HL-60 (cell line): ENCODE data around the gene MDM4.

Source experiments
- GABPA ChIP-seq: IDR thresholded peaks from 2 replicates; pipeline ENCODE4 v1.6.1; 2012; ENCODE audit warnings: low read depth
- POLR2AphosphoS5 ChIP-seq: IDR thresholded peaks from 2 replicates; pipeline ENCODE4 v1.6.1; 2012; ENCODE audit warnings: low read depth
- TF ChIP-seq, protein P1 (sequence below): IDR thresholded peaks from one replicate; pipeline ENCODE4 v1.5.1; 2011; ENCODE audit warnings: low read length, control low read depth, inconsistent platforms; ENCODE audit not compliant: insufficient read depth

DNA sequence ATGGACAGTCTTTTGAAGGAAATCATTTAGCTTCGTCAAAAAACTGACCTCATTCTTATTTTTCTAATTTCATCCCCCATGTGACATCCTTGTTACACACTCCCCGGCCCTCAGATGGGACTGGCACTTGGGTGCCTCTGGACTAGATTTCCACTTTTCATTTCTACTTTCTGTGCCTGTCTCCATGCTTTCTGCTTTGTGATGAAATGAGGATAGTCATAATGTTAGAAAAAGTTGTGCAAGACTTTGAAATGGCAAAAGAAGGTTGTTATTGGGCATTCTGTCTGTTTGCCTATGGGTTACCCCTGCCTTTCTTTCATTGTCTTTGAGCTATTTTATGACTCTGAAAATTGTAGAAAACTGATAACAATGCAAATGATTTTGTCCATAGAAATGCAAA, 54.9 kb downstream of the MDM4 start:
- TF ChIP-seq, protein P1, sequence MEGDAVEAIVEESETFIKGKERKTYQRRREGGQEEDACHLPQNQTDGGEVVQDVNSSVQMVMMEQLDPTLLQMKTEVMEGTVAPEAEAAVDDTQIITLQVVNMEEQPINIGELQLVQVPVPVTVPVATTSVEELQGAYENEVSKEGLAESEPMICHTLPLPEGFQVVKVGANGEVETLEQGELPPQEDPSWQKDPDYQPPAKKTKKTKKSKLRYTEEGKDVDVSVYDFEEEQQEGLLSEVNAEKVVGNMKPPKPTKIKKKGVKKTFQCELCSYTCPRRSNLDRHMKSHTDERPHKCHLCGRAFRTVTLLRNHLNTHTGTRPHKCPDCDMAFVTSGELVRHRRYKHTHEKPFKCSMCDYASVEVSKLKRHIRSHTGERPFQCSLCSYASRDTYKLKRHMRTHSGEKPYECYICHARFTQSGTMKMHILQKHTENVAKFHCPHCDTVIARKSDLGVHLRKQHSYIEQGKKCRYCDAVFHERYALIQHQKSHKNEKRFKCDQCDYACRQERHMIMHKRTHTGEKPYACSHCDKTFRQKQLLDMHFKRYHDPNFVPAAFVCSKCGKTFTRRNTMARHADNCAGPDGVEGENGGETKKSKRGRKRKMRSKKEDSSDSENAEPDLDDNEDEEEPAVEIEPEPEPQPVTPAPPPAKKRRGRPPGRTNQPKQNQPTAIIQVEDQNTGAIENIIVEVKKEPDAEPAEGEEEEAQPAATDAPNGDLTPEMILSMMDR = no peak
- TF ChIP-seq POLR2AphosphoS5 (no peak), GABPA (no peak)
